Smooth muscle cell (in vitro differentiated cells): Measurements from ENCODE around the gene FNIP1. TPM values are rescaled to one million over a fixed set of nuclear protein-coding genes. Genes with fewer than 3 reads are reported as not detected.

Experiments
- DNase-seq: peaks from one replicate; lab custom pipeline; 2025; ENCODE audit not compliant: unreplicated experiment; lab: John Stamatoyannopoulos, UW
- H2AFZ ChIP-seq: fragments of 200-600 bp; sonication (generic); 2 replicates; pipeline ENCODE4 v1.6.0; 2016; ENCODE audit warnings: antibody characterized with exemption, low read depth, mild to moderate bottlenecking
- H3F3A ChIP-seq: fragments of 200-600 bp; sonication (generic); 2 replicates; pipeline ENCODE4 v1.6.0; 2017; ENCODE audit warnings: antibody characterized with exemption, low read depth
- H3K27ac ChIP-seq: fragments of 200-600 bp; sonication (generic); 2 replicates; pipeline ENCODE4 v1.5.1; 2016; ENCODE audit warnings: low read depth, mild to moderate bottlenecking
- H3K27me3 ChIP-seq: fragments of 200-600 bp; sonication (generic); 2 replicates; pipeline ENCODE4 v1.6.1; 2016; ENCODE audit warnings: low read depth, mild to moderate bottlenecking
- H3K36me3 ChIP-seq: fragments of 200-600 bp; sonication (generic); 2 replicates; pipeline ENCODE4 v1.5.1; 2016; ENCODE audit warnings: low read depth
- H3K4me1 ChIP-seq: fragments of 200-600 bp; sonication (generic); 2 replicates; pipeline ENCODE4 v1.5.1; 2016; ENCODE audit warnings: low read depth
- H3K4me2 ChIP-seq: fragments of 200-600 bp; sonication (generic); 2 replicates; pipeline ENCODE4 v1.6.0; 2016; ENCODE audit warnings: mild to moderate bottlenecking
- H3K4me3 ChIP-seq: fragments of 200-600 bp; sonication (generic); 2 replicates; pipeline ENCODE4 v1.5.1; 2016; ENCODE audit warnings: mild to moderate bottlenecking
- H3K79me2 ChIP-seq: fragments of 200-600 bp; sonication (generic); 2 replicates; pipeline ENCODE4 v1.6.0; 2016; ENCODE audit warnings: low read depth, mild to moderate bottlenecking
- H3K9ac ChIP-seq: fragments of 200-600 bp; sonication (generic); 2 replicates; pipeline ENCODE4 v1.6.0; 2016; ENCODE audit warnings: low read depth
- H3K9me3 ChIP-seq: fragments of 200-600 bp; sonication (generic); replicated peaks from 2 replicates; pipeline ENCODE4 v1.5.1; 2016; ENCODE audit warnings: low read depth
- H4K20me1 ChIP-seq: fragments of 200-600 bp; sonication (generic); 2 replicates; pipeline ENCODE4 v1.6.0; 2016; ENCODE audit warnings: low read depth
- CTCF ChIP-seq: fragments of 200-600 bp; sonication (generic); IDR thresholded peaks from 2 replicates; pipeline ENCODE4 v1.5.1; 2017; ENCODE audit warnings: borderline replicate concordance, mild to moderate bottlenecking, antibody characterized with exemption; ENCODE audit not compliant: insufficient read depth, poor library complexity, severe bottlenecking
- WGBS: methylation state at CpG from one replicate; pipeline ENCODE4 v1.1.7; 2016; ENCODE audit warnings: low lambda C conversion rate; 5-methylcytosine and 5-hydroxymethylcytosine counted together
- polyA plus RNA-seq: library from polyadenylated mRNA; unstranded; fragments of >200 nt; fragmentation: Nextera tagmentation; extraction: Ambion mirVana; gene quantifications from 2 replicates; pipeline ENCODE4 v1.2.1, GENCODE V29; 2016
- total RNA-seq: library from RNA; depleted of rRNA; stranded (reverse); fragments of >200 nt; gene quantifications from 2 replicates; pipeline ENCODE4 v1.2.3, GENCODE V29; 2014

Gene FNIP1
- total and polyA plus RNA-seq, 2 experiments from 2014 or later: 8.8 to 47.4 TPM

GRCh38 chr5:131607903-131608540 is 188.8 kb downstream of the FNIP1 start:
- Histone ChIP-seq H3F3A (peaks cover 2% of the 10 kb centered on the region), H3K4me1 (peaks cover 6% of the 10 kb centered on the region), H3K27ac (no peak overlapping the region), H4K20me1 (peaks cover 27% of the 10 kb centered on the region), H2AFZ (no peak overlapping the region), H3K9me3 (no peaks in the 10 kb centered on the region), H3K27me3 (no peaks in the 10 kb centered on the region), H3K4me3 (no peak overlapping the region), H3K4me2 (no peak overlapping the region), H3K79me2 (peaks cover 55% of the 10 kb centered on the region), H3K9ac (no peak overlapping the region), H3K36me3 (no peaks in the 10 kb centered on the region)
- 70% methylated on average over 4 of the region's 4 CpGs for WGBS
- TF ChIP-seq CTCF: no peak
- DNase-seq: no peak

GRCh38 chr5:131607418-131607817 is 189.4 kb downstream of the FNIP1 start:
- DNase-seq: no peak
- H3K36me3 ChIP-seq: no peaks in the 10 kb centered on the region
- no peak overlapping the region for H3K4me3 ChIP-seq
- H4K20me1 ChIP-seq: peaks cover 27% of the 10 kb centered on the region
- no peak overlapping the region for H3K4me2 ChIP-seq
- peaks cover 2% of the 10 kb centered on the region for H3F3A ChIP-seq
- H3K27me3 ChIP-seq: no peaks in the 10 kb centered on the region
- H3K79me2 ChIP-seq: peaks cover 53% of the 10 kb centered on the region
- TF ChIP-seq CTCF: no peak
- peaks cover 6% of the 10 kb centered on the region for H3K4me1 ChIP-seq
- H3K9me3 ChIP-seq: no peaks in the 10 kb centered on the region
- 95% methylated on average over 4 of the region's 4 CpGs for WGBS
- H3K27ac ChIP-seq: no peak overlapping the region
- no peak overlapping the region for H3K9ac ChIP-seq
- no peak overlapping the region for H2AFZ ChIP-seq

GRCh38 chr5:131605086-131605485 is 191.7 kb downstream of the FNIP1 start:
- WGBS: 91% methylated on average over 2 of the region's 2 CpGs
- no peak for DNase-seq
- no peak overlapping the region for H3K27ac ChIP-seq
- H3K4me3 ChIP-seq: no peak overlapping the region
- H3K79me2 ChIP-seq: peaks cover 44% of the 10 kb centered on the region
- H3K4me1 ChIP-seq: no peaks in the 10 kb centered on the region
- H3K27me3 ChIP-seq: no peaks in the 10 kb centered on the region
- H4K20me1 ChIP-seq: peaks cover 20% of the 10 kb centered on the region
- no peaks in the 10 kb centered on the region for H3F3A ChIP-seq
- TF ChIP-seq CTCF: no peak
- no peaks in the 10 kb centered on the region for H3K9me3 ChIP-seq
- no peaks in the 10 kb centered on the region for H3K36me3 ChIP-seq
- H2AFZ ChIP-seq: no peak overlapping the region
- H3K4me2 ChIP-seq: no peak overlapping the region
- no peak overlapping the region for H3K9ac ChIP-seq
